Sigmoid colon (tissue), 4 donors: ENCODE results near the gene CFAP45.

ENCODE experiments used
- CTCF ChIP-seq, 4 experiments: fragments of 450-650 bp in 3 of 4; fragments of 200-600 bp in 1 of 4; IDR thresholded peaks; one replicate each; pipeline ENCODE4 v1.5.1; 2016 to 2019; ENCODE audit warnings: antibody characterized with exemption in 4 of 4, mild to moderate bottlenecking in 3 of 4, moderate library complexity in 2 of 4
- EP300 ChIP-seq, 4 donors: sonication (generic); formaldehyde crosslinking; IDR thresholded peaks; one replicate each; pipeline ENCODE4 v1.6.1; 2017; ENCODE audit warnings: antibody characterized with exemption in 4 of 4
- POLR2A ChIP-seq, 2 donors: fragments of 450-650 bp; IDR thresholded peaks; one replicate each; pipeline ENCODE4 v1.6.1; 2016; ENCODE audit warnings: antibody characterized with exemption in 2 of 2, mild to moderate bottlenecking in 2 of 2, moderate library complexity in 2 of 2
- POLR2AphosphoS5 ChIP-seq, 4 donors: sonication (generic); formaldehyde crosslinking; IDR thresholded peaks; one replicate each; pipeline ENCODE4 v1.6.1; 2017; ENCODE audit warnings: antibody characterized with exemption in 4 of 4

- TF ChIP-seq CTCF (IDR thresholded peaks at IDR 0.05) = no peak
- no peak for TF ChIP-seq POLR2AphosphoS5 (IDR thresholded peaks at IDR 0.05)
- no peak for TF ChIP-seq POLR2A (IDR thresholded peaks at IDR 0.05)
- no peak for TF ChIP-seq EP300 (IDR thresholded peaks at IDR 0.05)
These were observed 56.5 kb downstream of the CFAP45 start for GRCh38 chr1:159843459-159843858.
